Measurements from ENCODE around the gene PRRG2. TPM values are rescaled to one million over a fixed set of nuclear protein-coding genes. Genes with fewer than 3 reads are reported as not detected.

The PRRG2 gene
- polyA plus RNA-seq, 3 donors: 0.49 TPM; not detected in 2

DNA sequence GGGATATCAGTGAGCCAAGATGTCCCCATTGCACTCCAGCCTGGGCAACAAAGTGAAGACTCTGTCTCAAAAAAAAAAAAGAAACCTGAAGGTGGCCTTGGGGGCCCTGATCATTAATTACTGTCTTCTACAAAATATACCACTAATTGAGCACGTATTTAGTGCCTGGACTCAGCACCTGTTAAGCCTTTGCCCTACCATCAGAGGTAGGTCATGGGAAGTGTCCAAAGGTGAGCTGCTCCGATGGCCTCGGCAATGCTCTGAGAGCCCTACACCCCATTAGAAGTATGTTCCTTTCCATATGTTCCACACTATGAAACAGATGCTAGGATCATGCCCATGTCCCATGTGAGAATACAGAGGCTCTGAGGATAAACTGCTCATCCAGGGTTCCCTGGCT lies 21.7 kb upstream of the PRRG2 start:
- H4K20me1 ChIP-seq (ENCODE audit: insufficient read depth, low read length): peaks cover 42% of the 10 kb centered on the region
- no peak overlapping the region for H2AFZ ChIP-seq (ENCODE audit: insufficient read depth, low read depth, low read length, poor library complexity, severe bottlenecking)
- Mint-ChIP-seq H3K4me1 (peaks cover 20% of the 10 kb centered on the region), H3K27ac (no peak overlapping the region), H3K4me3 (no peak overlapping the region), H3K27me3 (ENCODE audit: low read depth in 3 of 3) (peaks cover 0 to 3% (median 2%) of the 10 kb centered on the region in 3 donors), H3K9me3 (peaks cover 0 to 4% (median 0%) of the 10 kb centered on the region in 7 donors), H3K36me3 (peaks cover 45 to 64% of the 10 kb centered on the region in 2 donors)
- H3K4me2 ChIP-seq (replicated peaks; ENCODE audit: extremely low read depth, low read length, poor library complexity, severe bottlenecking): no peak overlapping the region
- intact Hi-C loops (cut with micrococcal nuclease): no loop called here
- no peak overlapping the region for H3K4me3 ChIP-seq (replicated peaks in 1 of 3; ENCODE audit: low read depth in 2 of 3, low read length in 3 of 3)
- no peaks in the 10 kb centered on the region for H3K9me3 ChIP-seq (replicated peaks in 1 of 2; ENCODE audit: control insufficient read depth in 1 of 2, insufficient read depth in 1 of 2, low read length in 2 of 2)
- H3K9ac ChIP-seq (ENCODE audit: insufficient read depth, low read length, poor library complexity, severe bottlenecking): no peak overlapping the region
- no peak overlapping the region for H3K27ac ChIP-seq (ENCODE audit: low read depth in 1 of 2, low read length in 2 of 2)
- peaks cover 4 to 12% of the 10 kb centered on the region in 2 donors for H3K4me1 ChIP-seq (ENCODE audit: control insufficient read depth in 1 of 2, insufficient read depth in 2 of 2, low read length in 2 of 2)
- peaks cover 48 to 63% of the 10 kb centered on the region in 2 donors for H3K36me3 ChIP-seq (replicated peaks in 1 of 2; ENCODE audit: control insufficient read depth in 1 of 2, insufficient read depth in 2 of 2, low read length in 2 of 2)
- TF ChIP-seq, protein P1, sequence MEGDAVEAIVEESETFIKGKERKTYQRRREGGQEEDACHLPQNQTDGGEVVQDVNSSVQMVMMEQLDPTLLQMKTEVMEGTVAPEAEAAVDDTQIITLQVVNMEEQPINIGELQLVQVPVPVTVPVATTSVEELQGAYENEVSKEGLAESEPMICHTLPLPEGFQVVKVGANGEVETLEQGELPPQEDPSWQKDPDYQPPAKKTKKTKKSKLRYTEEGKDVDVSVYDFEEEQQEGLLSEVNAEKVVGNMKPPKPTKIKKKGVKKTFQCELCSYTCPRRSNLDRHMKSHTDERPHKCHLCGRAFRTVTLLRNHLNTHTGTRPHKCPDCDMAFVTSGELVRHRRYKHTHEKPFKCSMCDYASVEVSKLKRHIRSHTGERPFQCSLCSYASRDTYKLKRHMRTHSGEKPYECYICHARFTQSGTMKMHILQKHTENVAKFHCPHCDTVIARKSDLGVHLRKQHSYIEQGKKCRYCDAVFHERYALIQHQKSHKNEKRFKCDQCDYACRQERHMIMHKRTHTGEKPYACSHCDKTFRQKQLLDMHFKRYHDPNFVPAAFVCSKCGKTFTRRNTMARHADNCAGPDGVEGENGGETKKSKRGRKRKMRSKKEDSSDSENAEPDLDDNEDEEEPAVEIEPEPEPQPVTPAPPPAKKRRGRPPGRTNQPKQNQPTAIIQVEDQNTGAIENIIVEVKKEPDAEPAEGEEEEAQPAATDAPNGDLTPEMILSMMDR (IDR thresholded peaks at IDR 0.05): no peak
- H3K79me2 ChIP-seq (ENCODE audit: insufficient read depth, low read length): peaks cover 14% of the 10 kb centered on the region
- no peaks in the 10 kb centered on the region for H3K27me3 ChIP-seq (ENCODE audit: control insufficient read depth in 2 of 2, insufficient read depth in 2 of 2, low read length in 2 of 2)
- no CpG with 5 or more reads among the region's 3 CpGs for WGBS (ENCODE audit: insufficient coverage)
- no peak for DNase-seq

DNA sequence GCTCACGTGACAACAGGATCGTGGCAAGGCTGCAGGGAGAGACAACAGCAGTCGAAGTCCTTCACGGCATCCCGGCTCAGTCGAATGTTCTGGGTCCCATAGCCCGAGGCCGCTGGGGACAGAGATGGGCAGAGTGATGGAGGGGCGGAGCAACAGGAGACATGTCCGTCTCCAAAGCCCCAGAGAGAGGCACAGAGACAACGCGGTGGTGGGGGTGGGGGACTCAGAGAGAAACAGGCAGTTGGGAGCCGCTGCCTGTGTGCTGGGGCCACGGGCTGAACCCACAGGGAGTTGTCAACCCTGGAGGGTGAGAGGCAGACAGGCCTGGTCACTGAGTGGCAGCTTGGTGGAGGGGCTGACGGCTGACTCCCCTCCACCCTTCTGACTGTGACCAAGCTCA lies 21.2 kb upstream of the PRRG2 start:
- Mint-ChIP-seq H3K4me1 (peaks cover 19% of the 10 kb centered on the region), H3K36me3 (peaks cover 41 to 63% of the 10 kb centered on the region in 2 donors), H3K27ac (peak overlapping the region in 3 of 7 donors; percentile 36 to 84 (median 63)), H3K4me3 (peak overlapping the region in 1 of 2 donors; percentile 31), H3K27me3 (ENCODE audit: low read depth in 3 of 3) (peaks cover 0 to 3% (median 2%) of the 10 kb centered on the region in 3 donors), H3K9me3 (peaks cover 0 to 4% (median 0%) of the 10 kb centered on the region in 7 donors)
- TF ChIP-seq, protein P1 (IDR thresholded peaks at IDR 0.05): no peak
- H3K36me3 ChIP-seq (replicated peaks in 1 of 2; ENCODE audit: control insufficient read depth in 1 of 2, insufficient read depth in 2 of 2, low read length in 2 of 2): peaks cover 48 to 63% of the 10 kb centered on the region in 2 donors
- intact Hi-C loops (cut with micrococcal nuclease): no loop called here
- DNase-seq: no peak
- 91% methylated on average over 13 of the region's 15 CpGs for WGBS (ENCODE audit: insufficient coverage)
- H3K27me3 ChIP-seq (ENCODE audit: control insufficient read depth in 2 of 2, insufficient read depth in 2 of 2, low read length in 2 of 2): no peaks in the 10 kb centered on the region
- H3K4me2 ChIP-seq (replicated peaks; ENCODE audit: extremely low read depth, low read length, poor library complexity, severe bottlenecking): no peak overlapping the region
- H3K4me1 ChIP-seq (ENCODE audit: control insufficient read depth in 1 of 2, insufficient read depth in 2 of 2, low read length in 2 of 2): peaks cover 4 to 8% of the 10 kb centered on the region in 2 donors
- H3K79me2 ChIP-seq (ENCODE audit: insufficient read depth, low read length): peaks cover 18% of the 10 kb centered on the region
- H3K9me3 ChIP-seq (replicated peaks in 1 of 2; ENCODE audit: control insufficient read depth in 1 of 2, insufficient read depth in 1 of 2, low read length in 2 of 2): no peaks in the 10 kb centered on the region
- no peak overlapping the region for H2AFZ ChIP-seq (ENCODE audit: insufficient read depth, low read depth, low read length, poor library complexity, severe bottlenecking)
- H3K27ac ChIP-seq (ENCODE audit: low read depth in 1 of 2, low read length in 2 of 2): no peak overlapping the region
- H3K4me3 ChIP-seq (replicated peaks in 1 of 3; ENCODE audit: low read depth in 2 of 3, low read length in 3 of 3): no peak overlapping the region
- H3K9ac ChIP-seq (ENCODE audit: insufficient read depth, low read length, poor library complexity, severe bottlenecking): no peak overlapping the region
- H4K20me1 ChIP-seq (ENCODE audit: insufficient read depth, low read length): peaks cover 47% of the 10 kb centered on the region
